Cardiac muscle cell (in vitro differentiated cells and primary cell): ENCODE data around the gene SLIT3. TPM values are rescaled to one million over a fixed set of nuclear protein-coding genes. Genes with fewer than 3 reads are reported as not detected.

Experiments
- DNase-seq, 2 donors: peaks; one replicate each; pipeline versions ENCODE4 v3.0.0 to v3.0.0-alpha.2; 2010 to 2017; ENCODE audit warnings: low read depth in 1 of 2, low spot score in 1 of 2
- H3K27ac ChIP-seq: fragments of 200-600 bp; sonication (generic); 2 replicates; pipeline ENCODE4 v1.5.1; 2016
- H3K27me3 ChIP-seq: fragments of 200-600 bp; sonication (generic); 2 replicates; pipeline ENCODE4 v1.6.0; 2016; ENCODE audit warnings: control low read depth
- H3K36me3 ChIP-seq: fragments of 200-600 bp; sonication (generic); 2 replicates; pipeline ENCODE4 v1.5.1; 2016; ENCODE audit warnings: control low read depth
- H3K4me1 ChIP-seq: fragments of 200-600 bp; sonication (generic); 2 replicates; pipeline ENCODE4 v1.8.1; 2017; ENCODE audit warnings: low read depth, mild to moderate bottlenecking, mixed run types
- H3K4me3 ChIP-seq: fragments of 200-600 bp; sonication (generic); 2 replicates; pipeline ENCODE4 v1.5.1; 2016; ENCODE audit warnings: mild to moderate bottlenecking
- H3K9me3 ChIP-seq: fragments of 200-600 bp; sonication (generic); 2 replicates; pipeline ENCODE4 v1.5.1; 2017; ENCODE audit warnings: low read depth, mild to moderate bottlenecking, control low read depth
- CTCF ChIP-seq: IDR thresholded peaks from 2 replicates; pipeline ENCODE4 v1.5.1; 2012; ENCODE audit warnings: low read depth, mild to moderate bottlenecking, low read length
- polyA plus RNA-seq: library from polyadenylated mRNA; unstranded; fragments of >200 nt; fragmentation: Nextera tagmentation; extraction: Ambion mirVana; gene quantifications from 2 replicates; pipeline ENCODE4 v1.2.1, GENCODE V29; 2016
- total RNA-seq: library from RNA; depleted of rRNA; stranded (reverse); fragments of >200 nt; gene quantifications from 2 replicates; pipeline ENCODE4 v1.2.3, GENCODE V29; 2016

SLIT3 gene
- total and polyA plus RNA-seq, 2 experiments from 2014 or later = 50.7 to 111 TPM

GRCh38 chr5:168822745-168823281 is 478.1 kb downstream of the SLIT3 start:
- peak in 1 of 2 donors; percentile 46 for DNase-seq
- TF ChIP-seq CTCF = no peak
- Histone ChIP-seq H3K27me3 (no peaks in the 10 kb centered on the region), H3K27ac (no peak overlapping the region), H3K4me3 (no peak overlapping the region), H3K4me1 (peaks cover 49% of the 10 kb centered on the region), H3K36me3 (no peaks in the 10 kb centered on the region), H3K9me3 (no peaks in the 10 kb centered on the region)

- H3K4me1 ChIP-seq = peaks cover 49% of the 10 kb centered on the region
- H3K27ac ChIP-seq = no peak overlapping the region
- no peaks in the 10 kb centered on the region for H3K9me3 ChIP-seq
- H3K4me3 ChIP-seq = no peak overlapping the region
- no peak for DNase-seq
- no peaks in the 10 kb centered on the region for H3K36me3 ChIP-seq
- TF ChIP-seq CTCF = no peak
- H3K27me3 ChIP-seq = no peaks in the 10 kb centered on the region
Observed at GRCh38 chr5:168822248-168822744, 478.6 kb downstream of the SLIT3 start.

- no peaks in the 10 kb centered on the region for H3K36me3 ChIP-seq
- no peaks in the 10 kb centered on the region for H3K27me3 ChIP-seq
- no peak overlapping the region for H3K4me3 ChIP-seq
- peaks cover 37% of the 10 kb centered on the region for H3K4me1 ChIP-seq
- TF ChIP-seq CTCF = no peak
- H3K27ac ChIP-seq = no peak overlapping the region
- no peak for DNase-seq
- no peaks in the 10 kb centered on the region for H3K9me3 ChIP-seq
Observed at GRCh38 chr5:168820874-168821273, 480.1 kb downstream of the SLIT3 start.

GRCh38 chr5:168819004-168819621 is 481.8 kb downstream of the SLIT3 start:
- Histone ChIP-seq H3K27me3 (no peaks in the 10 kb centered on the region), H3K27ac (peak overlapping the region; percentile 59), H3K36me3 (no peaks in the 10 kb centered on the region), H3K4me1 (peaks cover 47% of the 10 kb centered on the region), H3K4me3 (no peak overlapping the region), H3K9me3 (no peaks in the 10 kb centered on the region)
- no peak for TF ChIP-seq CTCF
- DNase-seq = no peak

- H3K4me3 ChIP-seq = no peak overlapping the region
- TF ChIP-seq CTCF = no peak
- H3K9me3 ChIP-seq = no peaks in the 10 kb centered on the region
- no peaks in the 10 kb centered on the region for H3K36me3 ChIP-seq
- no peaks in the 10 kb centered on the region for H3K27me3 ChIP-seq
- DNase-seq = peak in 1 of 2 donors; percentile 69
- H3K4me1 ChIP-seq = peaks cover 53% of the 10 kb centered on the region
- H3K27ac ChIP-seq = peak overlapping the region; percentile 59
Observed at GRCh38 chr5:168818558-168818957, 482.4 kb downstream of the SLIT3 start.
